HEK293 (cell line): ENCODE measurements around the gene PRLR.
"Not testable (repeated sequence)": the region's sequence is repeated elsewhere in the genome, so short reads cannot be mapped to it uniquely, and the experiment has no call there.

Experiments used
- CTCF ChIP-seq: fragments of 450-650 bp; formaldehyde crosslinking; IDR thresholded peaks from 2 replicates; pipeline ENCODE4 v1.5.1; 2016; ENCODE audit warnings: missing biosample characterization, missing genetic modification characterization
- KLF10 ChIP-seq: fragments of 450-650 bp; IDR thresholded peaks from 2 replicates; pipeline ENCODE4 v1.5.1; 2018; ENCODE audit warnings: missing biosample characterization, mild to moderate bottlenecking, missing genetic modification characterization
- REST ChIP-seq: fragments of 450-650 bp; formaldehyde crosslinking; IDR thresholded peaks from 2 replicates; pipeline ENCODE4 v1.5.1; 2016; ENCODE audit warnings: missing biosample characterization, missing genetic modification characterization
- TCF7L2 ChIP-seq: IDR thresholded peaks from 2 replicates; pipeline ENCODE4 v1.6.1; 2011; ENCODE audit warnings: low read depth, mild to moderate bottlenecking, inconsistent platforms, low read length, moderate library complexity, borderline replicate concordance
- ZFP37 ChIP-seq: fragments of 450-650 bp; formaldehyde crosslinking; IDR thresholded peaks from 2 replicates; pipeline ENCODE4 v1.5.1; 2016; ENCODE audit warnings: missing biosample characterization, missing genetic modification characterization
- ZNF19 ChIP-seq: fragments of 450-650 bp; formaldehyde crosslinking; IDR thresholded peaks from 2 replicates; pipeline ENCODE4; 2016; ENCODE audit warnings: missing biosample characterization, missing genetic modification characterization, low read depth
- ZNF629 ChIP-seq: fragments of 450-650 bp; formaldehyde crosslinking; IDR thresholded peaks from 2 replicates; pipeline ENCODE4 v1.5.1; 2017; ENCODE audit warnings: missing biosample characterization, missing genetic modification characterization
- ZNF639 ChIP-seq: fragments of 450-650 bp; formaldehyde crosslinking; IDR thresholded peaks from 2 replicates; pipeline ENCODE4 v1.5.1; 2016; ENCODE audit warnings: missing biosample characterization, missing genetic modification characterization

GRCh38 chr5:35104550-35104949 is 125.7 kb downstream of the PRLR start:
- not testable (repeated sequence) for TF ChIP-seq CTCF; ZNF629 (tag by site-specific recombination); TCF7L2; ZNF639 (tag by site-specific recombination); ZNF19 (tag by site-specific recombination); KLF10; ZFP37 (tag by site-specific recombination); REST (tag by site-specific recombination)
